Limb (tissue), 2 donors: ENCODE results near the gene RPS16.

Source experiments
- DNase-seq, 2 donors: peaks; one replicate each; pipeline ENCODE4 v3.0.0-alpha.2; 2016; ENCODE audit errors: extremely low spot score in 2 of 2

The RPS16 gene

GRCh38 chr19:39449116-39449797, 13.5 kb upstream of the RPS16 start:
- DNase-seq = no peak

GRCh38 chr19:39448271-39448670, 12.5 kb upstream of the RPS16 start:
- DNase-seq = no peak

- DNase-seq = no peak
Measured at GRCh38 chr19:39446365-39447084, 10.8 kb upstream of the RPS16 start.

- peak; percentile 94 to 97 for DNase-seq
Measured at GRCh38 chr19:39445196-39446111, 9.7 kb upstream of the RPS16 start, which contains the start of gene SUPT5H. TSS of gene SUPT5H (plus strand) at chr19:39445582. CDS start at chr19:39445891, 309 bp downstream.

- DNase-seq = no peak
Measured at GRCh38 chr19:39444598-39445195, 8.9 kb upstream of the RPS16 start.

- no peak for DNase-seq
Measured at GRCh38 chr19:39438270-39438934, 2.7 kb upstream of the RPS16 start.

- DNase-seq = no peak
Measured at GRCh38 chr19:39436350-39436716, 584 bp upstream of the RPS16 start.

DNA sequence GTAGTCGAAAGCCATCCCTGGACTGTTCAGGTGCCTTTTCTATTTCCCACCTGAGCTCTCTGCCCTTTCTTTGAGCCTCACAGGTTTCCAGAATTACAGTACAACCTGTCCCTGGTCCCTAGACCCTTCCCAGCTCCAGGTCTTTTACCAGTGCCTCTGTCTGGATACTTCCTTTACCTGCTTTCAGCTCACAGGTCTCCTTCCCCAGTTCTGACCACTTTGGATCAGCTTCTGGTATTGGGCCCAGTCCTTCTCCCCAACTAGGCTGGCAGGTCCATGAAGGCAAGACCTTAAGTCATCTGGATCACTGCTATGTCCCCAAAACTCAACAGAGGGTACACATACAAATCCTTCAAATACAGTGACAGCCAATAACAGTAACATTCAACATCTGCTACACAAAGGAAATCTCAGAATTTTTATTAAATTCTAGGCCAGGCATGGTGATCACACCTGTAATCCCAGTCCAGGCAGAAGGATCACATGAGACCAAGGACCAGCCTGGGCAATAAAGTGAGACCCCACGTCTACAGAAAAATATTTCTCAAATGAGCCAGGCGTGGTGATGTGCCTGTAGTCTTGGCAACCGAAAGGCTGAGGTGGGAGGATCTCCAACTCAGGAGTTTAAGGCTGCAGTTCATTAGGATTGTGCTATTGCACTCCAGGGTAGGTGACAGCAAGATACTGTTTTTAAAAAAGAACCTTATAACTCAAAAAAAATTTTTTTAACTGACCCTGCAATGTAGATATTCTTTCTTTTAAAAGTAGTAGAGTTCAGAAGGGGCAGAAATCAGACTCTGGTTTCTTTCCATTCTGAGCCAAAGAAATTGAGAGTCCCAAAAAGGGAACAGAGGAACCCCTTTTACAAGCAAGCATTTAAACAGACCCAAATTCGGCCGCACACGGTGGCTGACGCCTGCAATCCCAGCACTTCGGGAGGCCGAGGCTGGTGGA, 1.3 kb downstream of the RPS16 start:
- no peak for DNase-seq

DNA sequence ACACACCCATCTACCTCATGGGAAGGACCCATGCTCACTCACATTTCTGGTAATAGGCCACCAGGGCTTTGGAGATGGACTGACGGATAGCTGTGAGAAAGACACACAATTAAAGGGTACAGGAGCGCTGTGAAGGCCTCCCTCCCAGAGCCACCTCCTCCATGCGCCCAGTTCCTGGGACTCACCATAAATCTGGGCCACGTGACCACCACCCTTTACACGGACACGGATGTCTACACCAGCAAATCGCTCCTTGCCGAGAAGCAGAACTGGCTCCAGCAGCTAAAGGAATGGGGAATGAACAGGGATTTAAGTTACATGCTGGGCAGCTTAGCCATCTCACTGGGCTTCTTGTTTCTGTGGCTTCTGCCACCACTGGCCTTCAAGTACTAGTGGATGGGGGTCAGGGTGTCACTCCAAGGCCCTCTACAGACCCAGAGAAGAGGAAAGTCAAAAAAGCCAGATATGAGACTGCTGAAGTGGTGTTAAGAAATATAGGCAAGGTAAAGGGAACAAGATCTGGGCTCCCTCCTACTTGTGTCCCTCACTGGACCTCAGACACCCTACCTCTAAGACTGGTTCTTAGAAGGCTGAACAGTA, 2.2 kb downstream of the RPS16 start:
- DNase-seq = no peak

- DNase-seq = no peak
Measured at GRCh38 chr19:39432677-39433025, 3.1 kb downstream of the RPS16 start.

GRCh38 chr19:39430675-39431593, 4.8 kb downstream of the RPS16 start:
- no peak for DNase-seq

GRCh38 chr19:39428283-39429112, 7.3 kb downstream of the RPS16 start:
- DNase-seq = peak; percentile 87 to 88

DNA sequence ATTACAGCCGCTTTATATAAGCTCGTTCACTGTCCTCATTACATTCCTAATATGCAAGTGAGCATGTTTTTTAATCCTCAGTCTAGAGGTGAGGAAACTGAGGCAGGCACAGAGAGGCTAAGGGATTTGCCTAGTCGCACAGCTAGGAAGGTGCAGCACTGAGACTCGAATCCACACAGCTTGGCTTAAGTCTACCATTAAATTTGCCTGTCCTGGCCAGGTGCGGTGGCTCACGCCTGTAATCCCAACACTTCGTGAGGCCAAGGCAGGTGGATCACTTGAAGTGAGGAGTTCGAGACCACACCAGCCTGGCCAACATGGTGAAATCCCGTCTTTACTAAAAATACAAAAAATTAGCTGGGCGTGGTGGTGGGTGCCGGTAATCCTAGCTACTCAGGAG, 8.0 kb downstream of the RPS16 start:
- DNase-seq = no peak

DNA sequence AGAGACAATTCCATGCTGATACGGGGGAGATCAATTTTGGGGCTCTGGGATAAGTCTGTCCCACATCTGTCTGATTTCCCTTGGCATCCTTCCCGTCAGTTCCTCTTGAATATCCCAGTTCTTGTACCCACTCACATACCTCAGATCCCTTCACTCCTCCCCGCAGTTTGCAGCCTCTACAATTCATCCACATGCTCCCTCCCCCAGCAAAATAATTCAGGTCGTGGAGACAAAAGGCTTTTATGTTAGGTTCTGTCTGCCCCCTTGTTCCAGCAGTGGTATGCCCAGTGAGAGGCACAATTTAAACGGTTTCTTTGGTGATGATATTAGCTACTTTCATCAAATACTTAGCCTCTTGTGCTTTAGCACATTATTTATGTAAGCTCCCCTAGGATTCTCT, 9.6 kb downstream of the RPS16 start:
- no peak for DNase-seq

- DNase-seq = no peak
Measured at GRCh38 chr19:39425744-39426143, 10.0 kb downstream of the RPS16 start.

DNA sequence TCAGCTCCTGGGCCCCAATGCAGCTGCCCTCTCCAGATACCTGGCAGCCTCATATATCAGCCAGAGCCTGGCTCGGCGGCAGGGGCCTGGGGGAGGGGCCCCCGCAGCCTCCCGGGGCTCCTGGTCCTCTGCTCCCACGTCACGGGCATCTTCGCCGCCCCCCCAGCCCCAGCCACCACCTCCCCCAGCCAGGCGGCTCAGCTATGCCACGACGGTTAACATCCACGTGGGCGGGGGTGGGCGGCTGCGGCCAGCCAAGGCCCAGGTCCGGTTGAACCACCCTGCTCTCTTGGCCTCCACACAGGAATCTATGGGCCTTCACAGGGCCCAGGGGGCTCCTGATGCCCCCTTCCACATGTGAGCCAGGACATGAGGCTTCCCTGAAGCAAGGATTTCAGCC, 10.8 kb downstream of the RPS16 start:
- DNase-seq = no peak

DNA sequence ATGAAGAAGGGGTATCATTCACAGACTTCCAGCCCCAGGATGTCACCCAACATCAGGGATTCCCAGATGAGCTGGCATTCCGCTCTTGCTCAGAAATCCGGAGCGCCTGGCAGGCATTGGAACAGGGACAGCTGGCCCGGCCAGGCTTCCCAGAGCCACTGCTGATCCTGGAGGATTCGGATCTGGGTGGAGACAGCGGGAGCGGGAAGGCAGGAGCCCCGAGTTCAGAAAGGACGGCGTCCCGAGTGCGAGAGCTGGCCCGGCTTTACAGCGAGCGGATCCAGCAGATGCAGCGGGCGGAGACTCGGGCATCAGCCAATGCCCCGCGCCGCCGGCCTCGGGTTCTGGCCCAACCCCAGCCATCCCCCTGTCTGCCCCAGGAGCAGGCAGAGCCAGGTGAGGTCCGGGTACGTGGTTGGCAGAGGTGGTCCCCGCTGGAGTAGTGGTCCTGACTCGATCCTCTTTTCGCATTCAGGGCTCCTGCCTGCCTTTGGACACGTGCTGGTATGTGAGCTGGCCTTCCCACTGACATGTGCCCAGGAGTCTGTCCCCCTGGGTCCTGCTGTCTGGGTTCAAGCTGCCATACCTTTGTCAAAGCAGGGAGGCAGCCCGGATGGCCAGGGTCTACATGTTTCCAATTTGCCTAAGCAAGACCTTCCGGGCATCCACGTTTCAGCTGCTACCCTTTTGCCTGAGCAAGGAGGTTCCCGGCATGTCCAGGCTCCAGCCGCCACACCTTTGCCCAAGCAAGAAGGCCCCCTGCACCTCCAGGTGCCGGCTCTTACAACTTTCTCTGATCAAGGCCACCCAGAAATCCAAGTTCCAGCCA, 12.3 kb downstream of the RPS16 start:
- DNase-seq = no peak
